Mucosa of descending colon (tissue), 3 donors: ENCODE data around the gene MRM2. TPM values are rescaled to one million over a fixed set of nuclear protein-coding genes. Genes with fewer than 3 reads are reported as not detected.

Source experiments
- ATAC-seq: fragments of 200-7000 bp; cut with Tn5 transposase; one replicate; pipeline ENCODE4 v1.9.1; 2020; ENCODE audit warnings: mild to moderate bottlenecking, moderate library complexity
- DNase-seq, 3 donors: peaks; one replicate each; pipeline ENCODE4 v3.0.0-alpha.2; 2020
- H3K36me3 ChIP-seq: fragments of 200-600 bp; one replicate; pipeline ENCODE4 v1.8.0; 2021; ENCODE audit warnings: low read depth, mild to moderate bottlenecking
- H3K4me1 ChIP-seq: fragments of 200-600 bp; one replicate; pipeline ENCODE4 v1.8.0; 2021; ENCODE audit warnings: low read depth, mild to moderate bottlenecking
- H3K4me3 ChIP-seq: fragments of 200-600 bp; one replicate; pipeline ENCODE4 v1.8.0; 2021; ENCODE audit warnings: mild to moderate bottlenecking
- H3K9me3 ChIP-seq: fragments of 200-600 bp; one replicate; pipeline ENCODE4 v1.8.0; 2021; ENCODE audit warnings: mild to moderate bottlenecking
- intact Hi-C, 2 donors: fragments of 100-400 bp; cut with DNase I in 1 of 2; cut with micrococcal nuclease in 1 of 2; formaldehyde crosslinking; loops; one replicate each; pipeline versions ENCODE4 v1.11.0 to v1.11.1; 2022; cut with DNase I, micrococcal nuclease
- total RNA-seq, 3 donors: library from RNA; stranded (reverse); fragmentation: NEBNext Ultra II Directional in 2 of 3; extraction: Animal tissue kit (Norgen Biotek cat#: 25700) in 2 of 3; gene quantifications; one replicate each; pipeline versions ENCODE4 v1.2.1 to v1.2.4, GENCODE V29; 2021 to 2023
- TF ChIP-seq, protein P1 (sequence below): fragments of 200-600 bp; IDR thresholded peaks from one replicate; pipeline ENCODE4 v1.8.0; 2022; ENCODE audit warnings: antibody characterized with exemption, mild to moderate bottlenecking
- donor health status: DM: no; HTN: no; CAD: no; lungs with moderate emphysema.
- donor health status: DM: no; HTN: no; CAD: no.
- donor health status: DM: no; HTN: yes; CAD: no.

The MRM2 gene
- total RNA-seq, 3 donors from 2014 or later: 16.5 to 18.8 (median 17.2) TPM

DNA sequence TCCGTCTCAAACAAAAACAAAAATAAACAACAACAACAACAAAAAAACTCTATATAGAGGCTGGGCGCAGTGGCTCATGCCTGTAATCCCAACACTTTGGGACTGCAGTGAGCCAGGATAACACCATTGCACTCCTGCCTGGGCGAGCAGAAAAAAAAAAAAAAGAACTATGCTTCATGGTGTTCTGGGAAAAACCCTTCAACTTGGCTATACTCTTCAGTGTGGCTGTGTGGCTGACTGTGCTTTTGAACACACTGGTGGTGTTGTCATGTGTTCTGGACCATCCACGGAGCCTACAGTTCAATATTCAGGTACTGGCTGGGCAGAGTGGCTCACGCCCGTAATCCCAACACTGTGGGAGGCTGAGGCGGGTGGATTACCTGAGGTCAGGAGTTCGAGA is 45.7 kb upstream of the MRM2 start:
- TF ChIP-seq, protein P1, sequence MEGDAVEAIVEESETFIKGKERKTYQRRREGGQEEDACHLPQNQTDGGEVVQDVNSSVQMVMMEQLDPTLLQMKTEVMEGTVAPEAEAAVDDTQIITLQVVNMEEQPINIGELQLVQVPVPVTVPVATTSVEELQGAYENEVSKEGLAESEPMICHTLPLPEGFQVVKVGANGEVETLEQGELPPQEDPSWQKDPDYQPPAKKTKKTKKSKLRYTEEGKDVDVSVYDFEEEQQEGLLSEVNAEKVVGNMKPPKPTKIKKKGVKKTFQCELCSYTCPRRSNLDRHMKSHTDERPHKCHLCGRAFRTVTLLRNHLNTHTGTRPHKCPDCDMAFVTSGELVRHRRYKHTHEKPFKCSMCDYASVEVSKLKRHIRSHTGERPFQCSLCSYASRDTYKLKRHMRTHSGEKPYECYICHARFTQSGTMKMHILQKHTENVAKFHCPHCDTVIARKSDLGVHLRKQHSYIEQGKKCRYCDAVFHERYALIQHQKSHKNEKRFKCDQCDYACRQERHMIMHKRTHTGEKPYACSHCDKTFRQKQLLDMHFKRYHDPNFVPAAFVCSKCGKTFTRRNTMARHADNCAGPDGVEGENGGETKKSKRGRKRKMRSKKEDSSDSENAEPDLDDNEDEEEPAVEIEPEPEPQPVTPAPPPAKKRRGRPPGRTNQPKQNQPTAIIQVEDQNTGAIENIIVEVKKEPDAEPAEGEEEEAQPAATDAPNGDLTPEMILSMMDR: no peak

DNA sequence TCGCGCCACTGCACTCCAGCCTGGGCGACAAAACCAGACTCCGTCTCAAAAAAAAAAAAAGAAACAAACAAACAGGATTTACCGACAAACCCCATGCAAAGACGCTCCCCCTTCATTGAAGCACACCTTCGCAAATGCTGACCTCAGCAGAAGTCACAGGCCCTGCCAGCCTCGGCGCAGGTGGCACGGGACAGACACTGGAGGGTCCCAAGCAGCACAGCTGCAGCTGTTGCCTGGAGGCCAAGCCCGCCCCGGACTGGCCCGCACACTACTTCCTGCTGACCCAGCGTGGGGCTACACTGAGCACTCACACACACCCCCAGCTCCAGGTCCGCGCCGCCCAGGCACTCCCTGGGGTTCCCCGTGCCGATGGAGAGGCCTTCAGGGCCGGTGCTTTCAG is 41.1 kb upstream of the MRM2 start:
- intact Hi-C loops: no loop called here
- DNase-seq: no peak
- Histone ChIP-seq H3K36me3 (no peaks in the 10 kb centered on the region), H3K9me3 (no peaks in the 10 kb centered on the region), H3K4me1 (no peaks in the 10 kb centered on the region), H3K4me3 (no peak overlapping the region)
- TF ChIP-seq, protein P1: no peak
- ATAC-seq: no peak

More for the DNA sequence above, 45.7 kb upstream of the MRM2 start:
- ATAC-seq: no peak
- Histone ChIP-seq H3K4me1 (no peaks in the 10 kb centered on the region), H3K4me3 (no peak overlapping the region), H3K36me3 (no peaks in the 10 kb centered on the region), H3K9me3 (no peaks in the 10 kb centered on the region)
- no peak for DNase-seq
- intact Hi-C loops: no loop called here

DNA sequence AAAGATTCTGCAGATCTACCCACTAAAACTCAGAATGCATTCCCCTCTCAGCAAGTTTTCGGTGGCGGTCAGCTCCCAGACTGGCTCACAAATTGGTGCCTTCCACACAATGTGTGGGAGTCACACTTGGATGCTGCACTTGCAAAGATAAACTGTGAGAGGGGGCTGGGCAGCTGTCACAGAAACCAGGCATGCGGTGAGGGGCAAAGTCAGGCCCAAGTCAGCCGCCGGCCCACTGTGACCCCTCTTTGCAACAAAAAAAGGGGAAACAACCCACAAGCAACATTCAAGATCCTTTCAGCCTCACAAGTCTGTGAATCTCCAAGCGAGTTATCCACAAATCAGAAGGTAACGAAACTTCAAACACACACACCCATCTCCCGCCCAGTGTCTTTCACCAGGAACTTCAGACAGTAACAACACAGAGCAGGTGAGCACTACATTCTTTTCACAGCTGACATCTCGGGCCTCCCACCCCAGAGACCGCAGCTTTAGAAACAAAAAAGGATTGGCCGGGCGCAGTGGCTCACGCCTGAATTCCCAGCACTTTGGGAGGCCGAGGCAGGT is 40.3 kb upstream of the MRM2 start:
- H3K4me1 ChIP-seq: no peaks in the 10 kb centered on the region
- no peaks in the 10 kb centered on the region for H3K36me3 ChIP-seq
- DNase-seq: no peak
- no peak overlapping the region for H3K4me3 ChIP-seq
- H3K9me3 ChIP-seq: no peaks in the 10 kb centered on the region
- intact Hi-C loops: no loop called here
- TF ChIP-seq, protein P1: no peak
- ATAC-seq: no peak

DNA sequence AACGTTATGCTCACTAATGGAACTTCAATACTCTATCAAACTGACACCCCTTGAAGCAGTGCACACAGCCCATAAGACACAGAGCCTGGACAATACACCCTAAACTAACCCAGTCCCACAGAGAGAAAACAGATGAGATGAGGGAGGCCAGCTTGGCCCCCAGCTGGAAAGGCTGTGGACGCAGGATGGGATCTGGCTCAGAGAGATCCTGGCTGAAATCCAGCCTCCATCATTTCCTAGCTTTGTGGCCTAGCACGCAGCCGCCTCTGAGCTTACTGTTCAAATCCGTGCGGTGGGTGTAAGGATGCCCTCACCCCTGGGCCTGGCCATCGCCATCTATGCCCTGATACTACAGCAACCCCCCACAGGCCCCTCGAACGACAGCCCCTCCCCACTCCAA is 39.5 kb upstream of the MRM2 start:
- DNase-seq (peak in 1 of 3 donors; percentile 20), ATAC-seq (no peak)
- Histone ChIP-seq H3K36me3 (no peaks in the 10 kb centered on the region), H3K4me1 (no peaks in the 10 kb centered on the region), H3K4me3 (no peak overlapping the region), H3K9me3 (no peaks in the 10 kb centered on the region)
- intact Hi-C loops: no loop called here
- TF ChIP-seq, protein P1: no peak

DNA sequence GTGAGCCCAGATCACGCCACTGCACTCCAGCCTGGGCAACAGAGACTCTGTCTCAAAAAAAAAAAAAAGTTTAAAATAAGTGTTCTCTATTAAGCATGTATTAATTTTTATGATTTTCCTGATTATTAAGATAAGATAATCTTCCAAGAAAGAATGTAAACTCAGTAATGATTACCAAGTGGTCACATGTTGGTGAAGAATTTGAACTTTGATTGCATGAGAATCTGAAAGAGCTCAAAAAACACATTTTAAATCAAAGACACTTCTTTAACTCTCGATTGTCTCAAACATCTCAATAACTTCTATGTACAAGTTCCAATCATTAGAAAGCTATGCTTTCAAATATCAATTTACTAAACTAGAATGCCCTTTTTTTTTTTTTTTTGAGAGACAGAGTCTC is 38.4 kb upstream of the MRM2 start:
- TF ChIP-seq, protein P1: no peak
- H3K4me1 ChIP-seq: no peaks in the 10 kb centered on the region
- H3K9me3 ChIP-seq: no peaks in the 10 kb centered on the region
- intact Hi-C loops: no loop called here
- no peak overlapping the region for H3K4me3 ChIP-seq
- DNase-seq (no peak), ATAC-seq (no peak)
- H3K36me3 ChIP-seq: no peaks in the 10 kb centered on the region

DNA sequence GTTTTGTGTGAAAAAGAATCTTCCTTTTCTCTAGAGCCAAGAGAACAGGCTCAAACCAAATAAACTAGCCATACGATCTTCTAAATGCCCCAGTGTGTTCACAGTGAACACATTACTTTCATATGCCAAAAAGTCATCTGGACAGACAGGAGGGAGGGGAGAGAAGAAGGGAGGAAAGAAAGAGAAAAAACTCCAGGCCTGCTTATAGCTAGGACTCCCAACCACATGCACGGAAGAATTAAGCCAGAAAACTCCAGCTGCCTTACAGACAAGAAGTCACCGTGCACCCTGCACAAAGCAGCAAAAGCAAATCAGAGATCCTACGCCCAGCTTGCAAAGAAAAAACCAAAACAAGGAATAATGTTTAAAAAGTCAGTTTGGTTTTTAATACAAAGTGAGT is 37.9 kb upstream of the MRM2 start:
- no peak for DNase-seq
- Histone ChIP-seq H3K4me3 (no peak overlapping the region), H3K36me3 (no peaks in the 10 kb centered on the region), H3K9me3 (no peaks in the 10 kb centered on the region), H3K4me1 (no peaks in the 10 kb centered on the region)
- intact Hi-C loops: no loop called here
- TF ChIP-seq, protein P1: no peak
- ATAC-seq: no peak
